HG03520 (cell line): Measurements from ENCODE around the gene RAB7B.
A peak's percentile ranks its signal among the peaks of the same experiment; 100 is the strongest.

ENCODE experiments used
- ATAC-seq: cut with Tn5 transposase; IDR thresholded peaks from one replicate; pipeline ENCODE4 v1.9.1; 2021; ENCODE audit warnings: mild to moderate bottlenecking, moderate library complexity; ENCODE audit not compliant: unreplicated experiment

The RAB7B gene

DNA sequence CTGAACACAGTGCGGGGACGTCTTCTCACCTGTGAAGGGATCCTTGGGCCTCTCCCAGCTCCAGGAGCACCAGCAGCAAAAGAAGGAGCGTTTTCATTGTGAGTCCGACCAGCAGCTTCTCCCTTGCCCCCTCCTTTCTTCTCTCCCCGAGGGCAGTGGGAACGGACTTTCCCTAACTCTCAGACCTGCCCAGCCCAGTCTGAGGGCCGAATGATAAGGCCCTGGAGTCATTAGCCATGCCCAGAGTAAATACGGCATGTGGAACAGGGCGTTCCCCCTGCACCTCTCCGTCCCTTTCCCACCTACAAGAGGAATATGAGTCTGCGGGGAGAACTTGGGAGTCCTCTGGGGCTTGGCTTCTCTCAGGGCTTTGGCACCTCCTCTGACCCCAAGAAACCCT is 20.5 kb upstream of the RAB7B start, which contains the start of gene CTSE:
Gene CTSE, minus strand, starts transcription at position 201 of the 400 bp plus-strand sequence. Its CDS starts 104 bp downstream, at position 97.
- no peak for ATAC-seq

- no peak for ATAC-seq
These were observed 19.6 kb upstream of the RAB7B start for GRCh38 chr1:206022766-206023165.

GRCh38 chr1:206021626-206022365 is 18.6 kb upstream of the RAB7B start:
- ATAC-seq: no peak

- no peak for ATAC-seq
These were observed 17.9 kb upstream of the RAB7B start for GRCh38 chr1:206021008-206021625.

DNA sequence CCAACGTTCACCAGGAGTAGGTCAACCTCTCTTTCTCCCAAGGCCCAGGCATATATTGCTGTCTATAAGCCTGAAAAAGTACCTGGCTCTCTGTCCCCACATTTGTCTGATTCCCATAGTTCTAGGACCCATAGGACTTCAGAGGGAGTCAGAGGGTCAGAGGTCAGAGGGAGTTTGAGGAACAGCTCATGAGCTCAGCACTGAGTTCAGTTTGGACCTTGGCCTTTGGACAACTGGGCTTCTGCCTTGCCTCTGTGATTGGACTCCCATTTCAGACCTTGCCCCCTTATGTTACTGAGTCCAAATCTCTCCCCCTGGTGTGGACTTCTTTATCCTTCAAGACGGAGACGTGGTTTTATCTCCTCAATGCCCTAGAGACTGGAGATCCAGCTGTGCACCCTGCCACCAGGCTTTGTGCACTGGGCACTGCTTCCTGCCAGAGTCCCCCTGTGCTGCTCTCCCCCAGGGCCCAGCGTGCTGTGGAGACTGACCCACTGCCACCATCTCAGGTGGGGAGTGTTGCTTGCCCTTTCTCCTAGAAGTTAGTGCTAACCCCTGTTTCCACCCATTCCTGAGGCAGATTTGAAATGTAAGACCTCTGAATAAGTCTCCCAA is 17.3 kb upstream of the RAB7B start:
- ATAC-seq: no peak

- no peak for ATAC-seq
These were observed 11.9 kb upstream of the RAB7B start for GRCh38 chr1:206015071-206015470.

DNA sequence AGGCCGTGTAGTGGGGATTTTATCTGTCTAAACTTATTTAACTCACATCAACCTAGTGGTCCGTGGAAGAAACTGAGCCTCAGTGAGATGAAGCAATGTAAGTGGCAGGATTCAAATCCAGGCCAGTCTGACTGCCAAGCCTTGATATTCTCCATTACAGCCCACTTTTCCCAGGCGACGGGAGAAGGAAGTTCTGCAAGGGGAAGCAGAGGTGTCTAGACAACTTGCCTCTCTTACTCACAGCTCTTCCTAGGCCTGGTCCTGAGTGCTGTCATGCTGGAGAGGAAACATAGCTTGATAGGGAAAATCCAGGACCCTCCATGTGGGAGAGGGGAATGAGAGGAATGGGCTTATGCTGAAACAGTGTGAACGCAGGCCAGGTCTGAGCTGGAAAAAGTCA is 11.4 kb upstream of the RAB7B start:
- ATAC-seq: no peak

- no peak for ATAC-seq
These were observed 10.0 kb upstream of the RAB7B start for GRCh38 chr1:206013026-206013795.

GRCh38 chr1:206012086-206012859 is 9.1 kb upstream of the RAB7B start:
- peak; percentile 93 for ATAC-seq

DNA sequence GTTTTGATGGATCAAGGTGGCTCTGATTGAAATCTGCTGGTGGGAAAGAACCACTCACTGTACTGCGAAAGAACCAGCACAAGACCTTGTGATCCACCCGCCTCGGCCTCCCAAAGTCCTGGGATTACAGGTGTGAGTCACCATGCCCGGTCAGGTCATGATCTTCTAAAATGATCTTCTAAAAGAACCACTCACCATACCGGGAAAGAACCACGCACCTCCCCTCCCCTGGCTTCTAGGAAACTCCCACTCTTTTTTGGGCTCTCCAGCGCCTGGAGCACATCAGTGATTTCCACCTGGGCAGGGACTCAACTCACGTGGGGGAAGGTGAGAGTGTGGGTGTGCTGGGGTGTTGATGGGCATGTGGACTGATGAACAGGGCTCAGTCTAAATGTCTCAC is 7.9 kb upstream of the RAB7B start:
- no peak for ATAC-seq

DNA sequence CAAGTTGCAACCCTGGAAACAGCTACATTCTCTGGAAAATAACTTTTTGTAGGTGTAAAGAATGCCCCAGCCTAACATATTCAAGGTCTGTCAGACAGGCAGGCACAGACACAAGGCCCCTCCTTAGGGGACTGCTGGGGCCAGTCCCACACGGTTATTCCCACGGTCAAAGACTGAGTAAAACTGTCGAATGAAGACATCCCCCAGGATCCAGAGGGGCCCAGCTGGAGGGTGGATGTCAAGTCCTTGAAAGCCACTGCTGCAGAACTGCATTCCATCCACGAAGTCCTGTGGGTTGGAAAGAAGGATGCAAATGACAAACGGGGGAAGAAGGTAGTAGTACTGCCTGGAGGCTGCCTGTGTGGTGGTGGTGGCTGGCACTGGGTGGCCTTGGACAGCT is 6.9 kb upstream of the RAB7B start:
- no peak for ATAC-seq

DNA sequence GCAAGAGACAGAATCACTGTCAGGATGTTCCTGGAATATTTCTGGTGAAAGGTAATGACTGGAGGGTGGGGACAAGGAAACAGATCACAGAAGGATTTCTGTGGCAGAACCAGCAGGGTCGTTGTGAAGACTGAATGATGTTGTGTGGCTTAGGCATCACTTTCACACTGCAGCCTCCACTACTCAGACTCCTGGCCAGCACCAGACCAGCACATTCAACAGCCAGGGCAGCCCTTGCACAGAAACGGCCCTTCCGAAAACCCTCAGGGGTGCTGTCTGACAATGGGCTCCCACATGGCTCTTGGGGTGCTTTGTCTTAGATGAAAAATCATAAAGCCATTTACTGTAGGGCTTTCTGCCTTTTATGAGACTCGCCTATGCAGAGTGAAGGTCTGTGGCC is 3.8 kb upstream of the RAB7B start:
- ATAC-seq: no peak

GRCh38 chr1:206005778-206006180 is 2.6 kb upstream of the RAB7B start:
- no peak for ATAC-seq

GRCh38 chr1:206005234-206005633 is 2.0 kb upstream of the RAB7B start:
- ATAC-seq: no peak

DNA sequence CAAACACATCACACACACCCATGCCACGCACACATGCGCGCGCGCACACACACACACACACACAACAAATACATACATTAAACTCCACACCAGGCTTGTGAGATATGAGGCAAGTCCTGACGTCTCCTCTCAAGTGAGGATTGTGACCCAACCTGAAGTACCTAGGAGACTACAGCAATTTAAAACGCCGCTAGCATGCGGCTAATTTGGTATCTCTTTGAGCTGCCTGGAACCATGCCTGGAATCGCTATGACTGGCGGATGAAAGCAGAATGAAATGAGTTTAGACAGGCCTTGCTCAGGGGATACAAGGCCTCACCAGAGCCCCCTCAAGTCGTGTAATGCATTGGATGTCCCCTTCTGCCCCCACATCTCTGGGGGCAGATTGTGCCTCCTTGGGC is 1.6 kb upstream of the RAB7B start:
- ATAC-seq: no peak

- no peak for ATAC-seq
These were observed 932 bp upstream of the RAB7B start for GRCh38 chr1:206003854-206004800.

DNA sequence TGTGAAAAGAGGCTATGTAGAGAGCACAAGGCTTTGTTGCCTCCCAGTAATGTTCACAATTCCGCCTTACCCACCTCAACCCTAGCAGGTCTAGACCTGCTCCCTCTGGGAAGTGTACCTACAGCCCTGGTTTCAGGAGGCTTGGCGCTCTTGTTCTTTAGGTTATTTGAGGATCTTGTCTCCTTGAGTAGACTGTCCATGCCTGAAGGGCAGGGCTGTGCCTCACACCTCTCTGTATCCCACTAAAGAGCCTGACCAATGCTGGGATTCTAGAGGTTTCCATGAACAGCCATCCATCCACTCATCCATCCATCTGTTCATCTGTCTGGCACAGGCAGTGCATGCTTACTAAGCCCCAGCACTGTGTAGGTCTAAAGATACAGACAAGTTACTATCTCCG is 1.0 kb downstream of the RAB7B start:
- ATAC-seq: no peak

- ATAC-seq: no peak
These were observed 1.7 kb downstream of the RAB7B start for GRCh38 chr1:206001476-206001888.

DNA sequence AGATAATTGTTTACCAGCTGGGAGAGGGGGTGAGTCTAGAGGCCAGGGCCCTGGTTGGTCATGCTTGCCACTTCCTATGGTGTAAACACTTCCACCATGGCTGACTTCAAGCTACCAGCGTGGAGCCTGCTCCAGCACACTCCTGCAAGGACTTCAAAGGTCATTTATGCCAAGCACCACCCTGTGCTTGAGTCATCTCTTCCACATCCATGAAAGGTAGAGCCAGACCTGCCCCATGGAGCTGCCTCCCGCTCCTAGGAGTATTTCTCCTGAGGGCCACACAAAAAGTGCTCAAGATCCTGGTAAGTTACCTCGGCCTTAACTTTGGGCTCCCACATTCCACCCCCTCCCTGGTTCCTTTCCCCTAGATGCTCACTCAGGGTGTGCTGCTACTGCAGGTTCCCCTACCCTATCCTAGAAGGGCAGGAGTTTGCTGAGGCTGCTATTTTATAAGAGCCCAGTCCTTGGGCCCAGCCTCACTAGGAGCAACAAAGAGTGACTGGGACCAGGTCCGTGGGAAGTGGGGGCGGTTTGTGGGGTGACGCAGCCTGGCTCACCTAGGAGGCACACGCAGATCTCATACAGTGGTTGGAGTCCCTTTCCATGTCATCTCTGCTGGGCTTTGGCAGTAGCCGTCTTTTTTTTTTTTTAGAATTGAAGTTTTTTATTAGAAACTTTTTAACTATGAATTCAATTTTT is 2.4 kb downstream of the RAB7B start:
- ATAC-seq: no peak
